Hepatocyte (in vitro differentiated cells): ENCODE measurements around the gene IKZF4.

Source experiments
- EZH2 ChIP-seq: fragments of 200-600 bp; sonication (generic); IDR thresholded peaks from 2 replicates; pipeline ENCODE4 v1.6.1; 2016; ENCODE audit warnings: antibody characterized with exemption, mild to moderate bottlenecking, borderline replicate concordance
- TF ChIP-seq, protein P1 (sequence below): fragments of 200-600 bp; sonication (generic); IDR thresholded peaks from 2 replicates; pipeline ENCODE4 v1.5.1; 2016; ENCODE audit warnings: antibody characterized with exemption, mild to moderate bottlenecking; ENCODE audit not compliant: poor library complexity

DNA sequence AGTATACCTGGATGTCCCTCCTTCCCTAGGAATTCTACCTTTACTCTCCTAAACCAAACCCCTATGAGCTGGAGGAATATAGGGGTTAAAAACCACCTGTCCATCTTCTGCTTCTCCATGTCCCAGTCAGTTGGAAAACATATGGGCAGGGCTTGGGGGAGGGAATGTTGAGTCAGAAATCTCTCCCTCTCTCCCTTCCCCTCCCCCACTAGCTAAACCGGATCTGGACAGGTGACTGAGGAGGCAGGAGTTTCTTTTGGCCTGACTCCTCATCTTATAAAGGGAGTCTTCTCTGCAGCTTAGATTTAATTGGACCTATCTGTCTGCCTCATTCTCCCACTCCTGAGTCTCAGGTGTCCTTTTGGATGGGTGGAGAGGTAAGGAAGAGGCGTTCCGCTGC, 65.3 kb downstream of the IKZF4 start:
- TF ChIP-seq, protein P1, sequence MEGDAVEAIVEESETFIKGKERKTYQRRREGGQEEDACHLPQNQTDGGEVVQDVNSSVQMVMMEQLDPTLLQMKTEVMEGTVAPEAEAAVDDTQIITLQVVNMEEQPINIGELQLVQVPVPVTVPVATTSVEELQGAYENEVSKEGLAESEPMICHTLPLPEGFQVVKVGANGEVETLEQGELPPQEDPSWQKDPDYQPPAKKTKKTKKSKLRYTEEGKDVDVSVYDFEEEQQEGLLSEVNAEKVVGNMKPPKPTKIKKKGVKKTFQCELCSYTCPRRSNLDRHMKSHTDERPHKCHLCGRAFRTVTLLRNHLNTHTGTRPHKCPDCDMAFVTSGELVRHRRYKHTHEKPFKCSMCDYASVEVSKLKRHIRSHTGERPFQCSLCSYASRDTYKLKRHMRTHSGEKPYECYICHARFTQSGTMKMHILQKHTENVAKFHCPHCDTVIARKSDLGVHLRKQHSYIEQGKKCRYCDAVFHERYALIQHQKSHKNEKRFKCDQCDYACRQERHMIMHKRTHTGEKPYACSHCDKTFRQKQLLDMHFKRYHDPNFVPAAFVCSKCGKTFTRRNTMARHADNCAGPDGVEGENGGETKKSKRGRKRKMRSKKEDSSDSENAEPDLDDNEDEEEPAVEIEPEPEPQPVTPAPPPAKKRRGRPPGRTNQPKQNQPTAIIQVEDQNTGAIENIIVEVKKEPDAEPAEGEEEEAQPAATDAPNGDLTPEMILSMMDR, result no peak
- TF ChIP-seq EZH2, result no peak
